ENCODE measurements around the gene GARIN5A.

DNA sequence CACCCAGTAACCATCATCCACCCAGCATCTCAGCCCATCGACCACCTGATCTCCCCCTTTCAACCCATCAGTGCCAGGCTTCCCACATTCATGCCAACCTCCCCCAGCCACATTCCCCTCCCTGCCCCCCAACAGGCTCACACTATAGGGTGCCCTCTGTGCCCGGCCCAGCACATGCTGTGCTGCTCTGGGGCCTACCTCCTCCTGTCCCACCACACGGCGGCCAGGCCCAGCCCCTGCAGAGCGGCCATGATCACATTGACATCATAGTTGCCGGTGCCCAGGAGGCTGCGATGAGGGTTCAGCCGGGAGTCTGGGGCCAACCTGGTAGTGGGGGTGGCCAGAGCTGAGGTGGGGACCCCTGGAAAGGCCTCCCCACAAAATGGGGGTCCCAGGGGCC lies 30.7 kb upstream of the GARIN5A start:
- TF ChIP-seq, protein P1, sequence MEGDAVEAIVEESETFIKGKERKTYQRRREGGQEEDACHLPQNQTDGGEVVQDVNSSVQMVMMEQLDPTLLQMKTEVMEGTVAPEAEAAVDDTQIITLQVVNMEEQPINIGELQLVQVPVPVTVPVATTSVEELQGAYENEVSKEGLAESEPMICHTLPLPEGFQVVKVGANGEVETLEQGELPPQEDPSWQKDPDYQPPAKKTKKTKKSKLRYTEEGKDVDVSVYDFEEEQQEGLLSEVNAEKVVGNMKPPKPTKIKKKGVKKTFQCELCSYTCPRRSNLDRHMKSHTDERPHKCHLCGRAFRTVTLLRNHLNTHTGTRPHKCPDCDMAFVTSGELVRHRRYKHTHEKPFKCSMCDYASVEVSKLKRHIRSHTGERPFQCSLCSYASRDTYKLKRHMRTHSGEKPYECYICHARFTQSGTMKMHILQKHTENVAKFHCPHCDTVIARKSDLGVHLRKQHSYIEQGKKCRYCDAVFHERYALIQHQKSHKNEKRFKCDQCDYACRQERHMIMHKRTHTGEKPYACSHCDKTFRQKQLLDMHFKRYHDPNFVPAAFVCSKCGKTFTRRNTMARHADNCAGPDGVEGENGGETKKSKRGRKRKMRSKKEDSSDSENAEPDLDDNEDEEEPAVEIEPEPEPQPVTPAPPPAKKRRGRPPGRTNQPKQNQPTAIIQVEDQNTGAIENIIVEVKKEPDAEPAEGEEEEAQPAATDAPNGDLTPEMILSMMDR (IDR thresholded peaks at IDR 0.05) = no peak
- TF ChIP-seq POLR2AphosphoS5 (IDR thresholded peaks at IDR 0.05) = no peak
- TF ChIP-seq EP300 (IDR thresholded peaks at IDR 0.05) = no peak
- no peak for TF ChIP-seq POLR2A (IDR thresholded peaks at IDR 0.05)

Data from sigmoid colon (tissue), 4 donors.